Medulla oblongata (tissue), 1 donor: ENCODE measurements around the gene SPOP.
"Not testable (repeated sequence)": the region's sequence is repeated elsewhere in the genome, so short reads cannot be mapped to it uniquely, and the experiment has no call there.

Experiments used
- DNase-seq: peaks from one replicate; pipeline ENCODE4 v3.0.0-alpha.2; 2015; ENCODE audit errors: extremely low spot score

The SPOP gene

GRCh38 chr17:49695698-49696232 is 17.9 kb upstream of the SPOP start:
- no peak for DNase-seq

GRCh38 chr17:49694847-49695697 is 17.2 kb upstream of the SPOP start:
- DNase-seq = peak; percentile 61

GRCh38 chr17:49692751-49693150 is 14.9 kb upstream of the SPOP start:
- DNase-seq = no peak

- no peak for DNase-seq
Observed at GRCh38 chr17:49691677-49692191, 13.8 kb upstream of the SPOP start.

GRCh38 chr17:49691086-49691676 is 13.3 kb upstream of the SPOP start:
- DNase-seq = peak; percentile 40

GRCh38 chr17:49690256-49690655 is 12.4 kb upstream of the SPOP start:
- DNase-seq = no peak

- no peak for DNase-seq
Observed at GRCh38 chr17:49688848-49689247, 11.0 kb upstream of the SPOP start.

- DNase-seq = no peak
Observed at GRCh38 chr17:49687878-49688491, 10.1 kb upstream of the SPOP start.

- DNase-seq = no peak
Observed at GRCh38 chr17:49681106-49681979, 3.4 kb upstream of the SPOP start.

GRCh38 chr17:49680314-49680713 is 2.4 kb upstream of the SPOP start:
- peak; percentile 64 for DNase-seq

GRCh38 chr17:49677134-49677932 is 564 bp downstream of the SPOP start:
- DNase-seq = peak; percentile 96

GRCh38 chr17:49676276-49676868 is 1.5 kb downstream of the SPOP start:
- DNase-seq = peak; percentile 83

- no peak for DNase-seq
Observed at GRCh38 chr17:49674507-49674906, 3.4 kb downstream of the SPOP start.

- DNase-seq = not testable (repeated sequence)
Observed at GRCh38 chr17:49673679-49674078, 4.2 kb downstream of the SPOP start.

GRCh38 chr17:49670641-49671040 is 7.3 kb downstream of the SPOP start:
- DNase-seq = no peak

GRCh38 chr17:49670002-49670401 is 7.9 kb downstream of the SPOP start:
- DNase-seq = no peak

GRCh38 chr17:49667854-49668253 is 10.0 kb downstream of the SPOP start:
- DNase-seq = no peak

GRCh38 chr17:49664706-49665211 is 13.1 kb downstream of the SPOP start:
- DNase-seq = no peak

- DNase-seq = no peak
Observed at GRCh38 chr17:49659661-49660382, 18.1 kb downstream of the SPOP start.
